K562 (cell line): Measurements from ENCODE around the gene RSPH3.

Source experiments
- ARID3A ChIP-seq: IDR thresholded peaks from 2 replicates; pipeline ENCODE4 v1.6.1; 2012; ENCODE audit warnings: low read depth, low read length, improper control_type of control experiment, borderline replicate concordance
- HCFC1 ChIP-seq: IDR thresholded peaks from 2 replicates; pipeline ENCODE4 v1.6.1; 2012; ENCODE audit warnings: low read depth, low read length, improper control_type of control experiment
- HNRNPH1 ChIP-seq: fragments of 200-400 bp; formaldehyde crosslinking; optimal IDR thresholded peaks from 2 replicates; pipeline ENCODE3; 2017; ENCODE audit warnings: low read depth, mild to moderate bottlenecking, low read length, moderate library complexity
- NFIC ChIP-seq: fragments of 450-650 bp; IDR thresholded peaks from 2 replicates; pipeline ENCODE4 v1.6.1; 2017; ENCODE audit warnings: mild to moderate bottlenecking, inconsistent platforms
- NR2F6 ChIP-seq: fragments of 450-650 bp; formaldehyde crosslinking; IDR thresholded peaks from 2 replicates; pipeline ENCODE4 v1.4.0; 2020; ENCODE audit warnings: mild to moderate bottlenecking
- RAD21 ChIP-seq, 2 experiments: fragments of 250-450 bp in 1 of 2; fragments of 450-650 bp in 1 of 2; sonication (Bioruptor Pico) in 1 of 2; formaldehyde crosslinking in 1 of 2; IDR thresholded peaks in 1 of 2; conservative IDR thresholded peaks in 1 of 2; 2 replicates each; pipeline versions ENCODE4 v1.4.0 to v1.8.0; 2020 to 2022; ENCODE audit warnings: mild to moderate bottlenecking in 2 of 2, moderate library complexity in 1 of 2
- TCF7 ChIP-seq: sonication (generic); IDR thresholded peaks from 2 replicates; pipeline ENCODE4 v1.6.1; 2016; ENCODE audit warnings: antibody characterized with exemption, borderline replicate concordance
- ZBTB11 ChIP-seq, 3 experiments: fragments of 200-800 bp in 1 of 3; fragments of 250-450 bp in 1 of 3; fragments of 450-650 bp in 1 of 3; sonication (Bioruptor Pico) in 1 of 3; sonication (Bioruptor generic) in 1 of 3; formaldehyde crosslinking in 1 of 3; IDR thresholded peaks; 2 replicates each; pipeline versions ENCODE4 v1.6.1 to v1.8.0; 2016 to 2022; ENCODE audit warnings: mild to moderate bottlenecking in 2 of 3, missing genetic modification characterization in 2 of 3, missing compliant biosample characterization in 1 of 3, moderate library complexity in 1 of 3
- ZFP30 ChIP-seq: fragments of 250-450 bp; sonication (Bioruptor Pico); IDR thresholded peaks from 2 replicates; pipeline ENCODE4 v1.8.0; 2022; ENCODE audit warnings: moderate library complexity, mild to moderate bottlenecking, inconsistent platforms, borderline replicate concordance
- ZNF175 ChIP-seq: fragments of 200-800 bp; sonication (Bioruptor generic); IDR thresholded peaks from 2 replicates; pipeline ENCODE4 v1.6.1; 2016; ENCODE audit warnings: low read depth, mild to moderate bottlenecking, missing genetic modification characterization, missing compliant biosample characterization
- TF ChIP-seq, protein P1 (sequence below), 3 experiments: IDR thresholded peaks in 2 of 3; conservative IDR thresholded peaks in 1 of 3; 2 replicates each; pipeline ENCODE4 v1.5.1; 2011 to 2012; ENCODE audit warnings: low read length in 3 of 3, mild to moderate bottlenecking in 3 of 3, control low read depth in 2 of 3, improper control_type of control experiment in 1 of 3, inconsistent platforms in 1 of 3, low read depth in 1 of 3, mixed read lengths in 1 of 3, moderate library complexity in 1 of 3; ENCODE audit not compliant: insufficient read depth in 2 of 3
- TF ChIP-seq, protein P2 (sequence below), 2 experiments: IDR thresholded peaks; 2 replicates each; pipeline ENCODE4 v1.6.1; 2012; ENCODE audit warnings: improper control_type of control experiment in 2 of 2, low read depth in 2 of 2, low read length in 2 of 2, borderline replicate concordance in 1 of 2

GRCh38 chr6:158996856-158997255 lies 3.1 kb downstream of the RSPH3 start:
- TF ChIP-seq, protein P1, sequence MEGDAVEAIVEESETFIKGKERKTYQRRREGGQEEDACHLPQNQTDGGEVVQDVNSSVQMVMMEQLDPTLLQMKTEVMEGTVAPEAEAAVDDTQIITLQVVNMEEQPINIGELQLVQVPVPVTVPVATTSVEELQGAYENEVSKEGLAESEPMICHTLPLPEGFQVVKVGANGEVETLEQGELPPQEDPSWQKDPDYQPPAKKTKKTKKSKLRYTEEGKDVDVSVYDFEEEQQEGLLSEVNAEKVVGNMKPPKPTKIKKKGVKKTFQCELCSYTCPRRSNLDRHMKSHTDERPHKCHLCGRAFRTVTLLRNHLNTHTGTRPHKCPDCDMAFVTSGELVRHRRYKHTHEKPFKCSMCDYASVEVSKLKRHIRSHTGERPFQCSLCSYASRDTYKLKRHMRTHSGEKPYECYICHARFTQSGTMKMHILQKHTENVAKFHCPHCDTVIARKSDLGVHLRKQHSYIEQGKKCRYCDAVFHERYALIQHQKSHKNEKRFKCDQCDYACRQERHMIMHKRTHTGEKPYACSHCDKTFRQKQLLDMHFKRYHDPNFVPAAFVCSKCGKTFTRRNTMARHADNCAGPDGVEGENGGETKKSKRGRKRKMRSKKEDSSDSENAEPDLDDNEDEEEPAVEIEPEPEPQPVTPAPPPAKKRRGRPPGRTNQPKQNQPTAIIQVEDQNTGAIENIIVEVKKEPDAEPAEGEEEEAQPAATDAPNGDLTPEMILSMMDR (IDR thresholded peaks at IDR 0.05 in 2 of 3, conservative IDR thresholded peaks at IDR 0.05 in 1 of 3; ENCODE audit: insufficient read depth in 2 of 3, low read depth in 1 of 3, low read length in 3 of 3): no peak
- TF ChIP-seq ARID3A (no peak), ZBTB11 (CRISPR knock-in tag; IDR thresholded peaks at IDR 0.05) (no peak), RAD21 (CRISPR knock-in tag; conservative IDR thresholded peaks at IDR 0.05 in 1 of 2, IDR thresholded peaks at IDR 0.05 in 1 of 2) (no peak), NFIC (no peak), NR2F6 (no peak), TCF7 (no peak), ZFP30 (CRISPR knock-in tag) (no peak), HNRNPH1 (no peak), HCFC1 (no peak), ZNF175 (no peak)
- TF ChIP-seq, protein P2, sequence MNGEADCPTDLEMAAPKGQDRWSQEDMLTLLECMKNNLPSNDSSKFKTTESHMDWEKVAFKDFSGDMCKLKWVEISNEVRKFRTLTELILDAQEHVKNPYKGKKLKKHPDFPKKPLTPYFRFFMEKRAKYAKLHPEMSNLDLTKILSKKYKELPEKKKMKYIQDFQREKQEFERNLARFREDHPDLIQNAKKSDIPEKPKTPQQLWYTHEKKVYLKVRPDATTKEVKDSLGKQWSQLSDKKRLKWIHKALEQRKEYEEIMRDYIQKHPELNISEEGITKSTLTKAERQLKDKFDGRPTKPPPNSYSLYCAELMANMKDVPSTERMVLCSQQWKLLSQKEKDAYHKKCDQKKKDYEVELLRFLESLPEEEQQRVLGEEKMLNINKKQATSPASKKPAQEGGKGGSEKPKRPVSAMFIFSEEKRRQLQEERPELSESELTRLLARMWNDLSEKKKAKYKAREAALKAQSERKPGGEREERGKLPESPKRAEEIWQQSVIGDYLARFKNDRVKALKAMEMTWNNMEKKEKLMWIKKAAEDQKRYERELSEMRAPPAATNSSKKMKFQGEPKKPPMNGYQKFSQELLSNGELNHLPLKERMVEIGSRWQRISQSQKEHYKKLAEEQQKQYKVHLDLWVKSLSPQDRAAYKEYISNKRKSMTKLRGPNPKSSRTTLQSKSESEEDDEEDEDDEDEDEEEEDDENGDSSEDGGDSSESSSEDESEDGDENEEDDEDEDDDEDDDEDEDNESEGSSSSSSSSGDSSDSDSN (IDR thresholded peaks at IDR 0.05; ENCODE audit: borderline replicate concordance in 1 of 2, low read depth in 2 of 2, low read length in 2 of 2): no peak
